Measurements from ENCODE around the gene MYL10. TPM values are rescaled to one million over a fixed set of nuclear protein-coding genes. Genes with fewer than 3 reads are reported as not detected.
"Not testable (repeated sequence)": the region's sequence is repeated elsewhere in the genome, so short reads cannot be mapped to it uniquely, and the experiment has no call there.

Gene MYL10
- total RNA-seq, 2 donors from 2014 or later = not detected

DNA sequence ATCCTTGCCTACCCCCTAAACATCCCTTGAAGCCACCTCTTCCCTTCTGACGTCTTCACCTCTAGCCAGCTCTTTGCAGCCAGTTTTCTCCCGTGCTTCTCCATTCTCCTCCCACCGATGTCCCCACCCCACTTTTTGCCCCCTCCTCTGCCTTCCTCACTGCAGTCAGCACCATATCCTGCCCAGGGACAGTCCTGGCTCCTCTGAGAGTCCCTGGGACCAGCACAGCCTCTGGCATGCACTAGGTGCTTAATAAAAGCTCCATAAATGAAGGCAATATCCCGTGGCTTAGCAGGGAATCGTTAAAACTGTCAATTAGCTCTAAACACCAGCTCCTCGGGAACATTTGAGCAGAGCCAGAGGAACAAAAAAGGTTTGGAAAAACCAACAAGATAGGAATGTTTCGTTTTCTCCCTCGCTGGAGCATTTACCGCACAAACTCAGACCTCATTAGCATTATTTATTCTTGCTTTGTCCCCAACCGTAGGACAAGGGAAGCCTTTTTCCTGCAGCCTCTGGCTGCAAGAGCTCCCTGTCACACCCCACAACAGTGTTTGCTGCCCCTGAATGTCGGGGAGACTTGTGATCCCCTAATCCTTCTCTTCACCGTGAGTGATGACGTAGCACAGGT lies 16.1 kb downstream of the MYL10 start:
- H3K9me3 Mint-ChIP-seq = no peaks in the 10 kb centered on the region
- H3K27ac Mint-ChIP-seq = no peak overlapping the region
- DNase-seq (ENCODE audit: low spot score in 2 of 2) = no peak
- ATAC-seq = no peak
- H3K36me3 Mint-ChIP-seq = no peaks in the 10 kb centered on the region

- Mint-ChIP-seq H3K36me3 (no peaks in the 10 kb centered on the region), H3K27ac (no peak overlapping the region), H3K9me3 (no peaks in the 10 kb centered on the region)
- DNase-seq (ENCODE audit: low spot score in 2 of 2) (no peak), ATAC-seq (no peak)
These were observed 20.1 kb downstream of the MYL10 start for GRCh38 chr7:101608772-101609713.

GRCh38 chr7:101606498-101606923 lies 22.6 kb downstream of the MYL10 start:
- Mint-ChIP-seq H3K9me3 (no peaks in the 10 kb centered on the region), H3K36me3 (no peaks in the 10 kb centered on the region), H3K27ac (no peak overlapping the region)
- ATAC-seq (no peak), DNase-seq (ENCODE audit: low spot score in 2 of 2) (no peak)

- no peaks in the 10 kb centered on the region for H3K36me3 Mint-ChIP-seq
- no peak for DNase-seq (ENCODE audit: low spot score in 2 of 2)
- no peaks in the 10 kb centered on the region for H3K9me3 Mint-ChIP-seq
- no peak overlapping the region for H3K27ac Mint-ChIP-seq
- ATAC-seq = no peak
These were observed 23.2 kb downstream of the MYL10 start for GRCh38 chr7:101605611-101606497.

- not testable (repeated sequence) for H3K27ac Mint-ChIP-seq; H3K9me3 Mint-ChIP-seq; H3K36me3 Mint-ChIP-seq; DNase-seq (ENCODE audit: low spot score in 2 of 2); ATAC-seq
These were observed 24.2 kb downstream of the MYL10 start for GRCh38 chr7:101604934-101605332.

GRCh38 chr7:101604331-101604933 lies 24.7 kb downstream of the MYL10 start:
- no peak for ATAC-seq
- Mint-ChIP-seq H3K27ac (no peak overlapping the region), H3K9me3 (no peaks in the 10 kb centered on the region), H3K36me3 (no peaks in the 10 kb centered on the region)
- no peak for DNase-seq (ENCODE audit: low spot score in 2 of 2)

DNA sequence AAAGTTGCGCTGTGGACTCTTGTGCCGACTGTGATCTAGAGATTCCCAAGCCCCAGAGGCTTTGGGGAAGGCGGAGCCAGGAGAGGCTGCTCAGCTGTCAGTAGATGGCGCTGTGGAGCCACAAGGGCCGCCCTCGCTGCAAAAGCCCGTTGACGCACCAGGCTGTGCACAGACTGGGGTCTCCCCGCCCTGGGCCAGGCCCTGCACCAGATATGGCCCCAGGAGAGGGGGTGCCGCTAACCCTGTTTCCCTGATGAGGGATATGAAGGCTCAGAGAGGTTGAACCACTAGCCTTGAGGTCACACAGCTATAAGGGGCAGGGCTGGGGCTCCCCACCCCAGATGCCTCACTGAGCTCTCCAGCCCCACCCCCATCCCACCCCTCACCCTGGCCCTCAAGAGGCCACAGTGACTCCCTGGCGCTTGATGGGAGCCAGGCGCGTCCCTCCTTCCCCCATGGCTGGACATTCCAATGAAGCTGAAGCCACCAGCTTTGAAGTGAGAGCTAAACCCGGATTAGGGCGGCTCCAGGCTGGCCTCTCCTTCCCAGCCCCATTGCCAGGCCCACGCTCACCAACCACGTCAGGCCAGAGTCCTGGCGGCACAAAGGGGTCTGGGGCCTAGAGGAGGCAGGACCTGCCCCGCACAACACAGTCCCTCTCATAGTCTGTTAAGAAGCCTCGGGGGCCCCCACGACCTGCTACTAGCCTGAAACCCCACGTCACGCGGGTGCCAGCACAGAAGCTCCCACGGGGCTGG lies 26.4 kb downstream of the MYL10 start:
- Mint-ChIP-seq H3K36me3 (no peaks in the 10 kb centered on the region), H3K9me3 (no peaks in the 10 kb centered on the region), H3K27ac (no peak overlapping the region)
- ATAC-seq (peak; percentile 91 to 94), DNase-seq (ENCODE audit: low spot score in 2 of 2) (peak; percentile 69 to 85)

GRCh38 chr7:101602082-101602481 lies 27.0 kb downstream of the MYL10 start:
- DNase-seq (ENCODE audit: low spot score in 2 of 2) (no peak), ATAC-seq (peak; percentile 11 to 39)
- Mint-ChIP-seq H3K9me3 (no peaks in the 10 kb centered on the region), H3K36me3 (no peaks in the 10 kb centered on the region), H3K27ac (no peak overlapping the region)

DNA sequence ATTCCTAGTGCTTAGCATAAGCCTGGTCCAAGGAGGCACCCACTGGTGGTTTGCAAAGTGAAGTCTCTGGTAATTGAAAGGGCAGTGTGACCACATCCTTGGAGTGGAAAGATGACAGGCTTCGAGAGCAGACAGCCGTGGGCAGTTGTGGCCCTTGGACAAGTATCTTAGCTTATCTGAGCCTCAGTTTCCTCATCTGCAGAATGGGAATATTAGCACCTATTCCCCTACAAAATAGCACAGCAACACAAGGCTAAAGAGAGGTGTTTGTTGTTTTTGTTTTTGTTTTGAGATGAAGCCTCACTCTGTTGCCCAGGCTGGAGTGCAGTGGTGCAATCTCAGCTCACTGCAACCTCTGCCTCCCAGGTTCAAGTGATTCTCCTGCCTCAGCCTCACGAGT lies 29.3 kb downstream of the MYL10 start:
- ATAC-seq (no peak), DNase-seq (ENCODE audit: low spot score in 2 of 2) (no peak)
- no peak overlapping the region for H3K27ac Mint-ChIP-seq
- no peaks in the 10 kb centered on the region for H3K36me3 Mint-ChIP-seq
- no peaks in the 10 kb centered on the region for H3K9me3 Mint-ChIP-seq

- H3K9me3 Mint-ChIP-seq = no peaks in the 10 kb centered on the region
- DNase-seq (ENCODE audit: low spot score in 2 of 2) = no peak
- ATAC-seq = no peak
- H3K36me3 Mint-ChIP-seq = no peaks in the 10 kb centered on the region
- no peak overlapping the region for H3K27ac Mint-ChIP-seq
These were observed 29.9 kb downstream of the MYL10 start for GRCh38 chr7:101598986-101599771.

DNA sequence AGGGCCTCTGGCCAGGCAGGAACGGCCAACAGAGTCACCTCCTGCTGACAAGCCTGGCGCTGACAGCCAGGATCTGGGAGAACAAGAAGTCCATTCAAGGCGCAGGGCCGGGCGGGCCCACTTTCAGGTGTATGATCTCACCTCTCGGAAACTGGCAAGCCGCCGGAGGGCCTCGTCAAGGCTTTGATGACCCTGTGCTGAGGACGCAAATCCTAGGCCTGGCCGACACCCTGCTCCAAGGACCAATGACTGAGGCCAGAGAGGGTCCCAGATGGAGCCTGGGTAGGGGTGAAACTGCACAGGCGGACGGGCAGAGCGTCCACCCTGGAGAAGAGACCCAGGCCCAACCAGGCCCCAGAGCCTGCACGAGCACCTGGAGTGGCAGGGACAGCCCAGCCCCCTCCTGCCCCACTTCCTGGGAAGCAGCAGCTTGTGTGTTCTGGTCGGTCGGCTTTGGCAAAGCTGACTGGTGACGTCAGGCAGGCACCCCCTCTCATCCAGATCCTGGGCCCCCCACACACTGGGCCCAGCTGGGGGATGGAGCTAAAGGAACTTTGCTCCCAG lies 30.6 kb downstream of the MYL10 start:
- no peak for ATAC-seq
- H3K9me3 Mint-ChIP-seq = no peaks in the 10 kb centered on the region
- DNase-seq (ENCODE audit: low spot score in 2 of 2) = no peak
- no peak overlapping the region for H3K27ac Mint-ChIP-seq
- H3K36me3 Mint-ChIP-seq = no peaks in the 10 kb centered on the region

DNA sequence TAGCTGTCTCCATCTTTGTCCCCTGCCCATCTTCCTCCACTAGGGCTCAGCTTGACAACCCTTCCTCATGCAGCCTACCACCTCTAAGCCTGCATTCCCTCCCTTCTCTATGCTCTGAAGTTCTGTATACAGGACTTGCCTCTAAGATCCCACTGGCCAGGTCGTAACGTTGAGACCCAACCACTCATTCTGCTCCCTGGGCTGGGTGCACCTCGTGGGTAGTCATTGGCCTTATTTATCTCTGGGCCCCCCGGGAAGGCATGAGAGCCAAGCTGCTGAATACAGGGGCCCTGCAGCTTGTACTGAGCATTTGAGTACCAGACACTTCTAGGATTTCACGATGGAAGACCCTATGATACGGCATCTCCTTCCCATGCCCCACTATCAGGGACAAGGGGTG lies 31.2 kb downstream of the MYL10 start:
- H3K36me3 Mint-ChIP-seq = no peaks in the 10 kb centered on the region
- H3K9me3 Mint-ChIP-seq = no peaks in the 10 kb centered on the region
- DNase-seq (ENCODE audit: low spot score in 2 of 2) (peak in 1 of 2 donors; percentile 1), ATAC-seq (no peak)
- no peak overlapping the region for H3K27ac Mint-ChIP-seq

GRCh38 chr7:101596898-101597297 lies 32.2 kb downstream of the MYL10 start:
- DNase-seq (ENCODE audit: low spot score in 2 of 2) = no peak
- Mint-ChIP-seq H3K36me3 (no peaks in the 10 kb centered on the region), H3K9me3 (no peaks in the 10 kb centered on the region), H3K27ac (no peak overlapping the region)
- no peak for ATAC-seq

DNA sequence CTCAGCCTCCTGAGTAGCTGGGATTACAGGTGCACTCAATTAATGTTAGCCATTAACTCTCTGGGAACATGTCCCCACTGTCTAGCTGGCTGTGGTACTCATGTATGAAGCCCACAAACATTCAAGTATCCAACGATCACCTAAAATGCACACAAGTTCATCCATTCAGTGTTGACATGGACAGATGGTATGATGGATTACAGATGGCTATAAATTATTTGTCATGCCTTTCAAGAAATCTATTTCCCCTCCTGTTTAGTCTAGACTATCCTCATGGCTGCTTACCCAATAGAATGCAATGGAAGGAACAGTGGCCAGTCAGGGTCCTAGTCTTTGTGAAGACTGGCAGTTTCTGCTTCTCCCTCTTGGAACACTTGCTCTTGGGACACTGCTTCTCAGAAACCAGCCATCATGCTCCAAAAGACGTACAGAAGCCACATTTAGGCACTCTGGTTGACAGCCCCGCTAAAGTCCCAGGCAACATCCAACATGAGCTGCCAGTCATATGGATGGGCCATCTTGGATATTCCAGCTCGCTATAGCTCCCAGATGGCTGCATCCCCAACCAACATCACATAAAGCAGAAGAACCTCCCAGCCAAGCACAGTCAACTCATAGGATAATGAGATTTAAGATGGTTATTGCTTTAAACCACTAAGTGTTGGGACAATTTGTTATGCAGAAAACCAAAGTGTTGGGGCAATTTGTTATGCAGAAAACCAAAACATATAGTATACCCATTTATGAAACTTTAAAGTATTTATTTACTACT lies 33.1 kb downstream of the MYL10 start:
- Mint-ChIP-seq H3K36me3 (no peaks in the 10 kb centered on the region), H3K27ac (no peak overlapping the region), H3K9me3 (no peaks in the 10 kb centered on the region)
- no peak for DNase-seq (ENCODE audit: low spot score in 2 of 2)
- no peak for ATAC-seq

Measured in activated naive CD4-positive, alpha-beta T cell treated with anti-CD3 and anti-CD28 coated beads, Interleukin-2, amount 50 U/mL, for 72 hours (primary cell).